Brain microvascular endothelial cell (primary cell): Measurements from ENCODE around the gene PHLDB2.

Experiments
- DNase-seq: peaks from one replicate; pipeline ENCODE4 v3.0.0-alpha.2; 2020
- H3K27ac ChIP-seq: fragments of 250-450 bp; sonication (Bioruptor Pico); 2 replicates; pipeline ENCODE4 v1.5.1; 2020; ENCODE audit warnings: mild to moderate bottlenecking, moderate library complexity
- H3K27me3 ChIP-seq: fragments of 250-450 bp; sonication (Bioruptor Pico); replicated peaks from 2 replicates; pipeline ENCODE4 v1.5.1; 2020; ENCODE audit warnings: mild to moderate bottlenecking
- H3K36me3 ChIP-seq: fragments of 250-450 bp; sonication (Bioruptor Pico); replicated peaks from 2 replicates; pipeline ENCODE4 v1.5.1; 2020; ENCODE audit warnings: mild to moderate bottlenecking
- H3K4me3 ChIP-seq: 2 replicates; pipeline ENCODE4 v1.5.1; 2011; ENCODE audit warnings: low read depth, mild to moderate bottlenecking, control low read depth, low read length, moderate library complexity
- in situ Hi-C: cut with HindIII; loops from 2 replicates; pipeline ENCODE4 v1.10.0; 2017; ENCODE audit warnings: low sequenced_read_pairs, low pct_ligation_motif_present
- TF ChIP-seq, protein P1 (sequence below): IDR thresholded peaks from 2 replicates; pipeline ENCODE4 v1.5.1; 2011; ENCODE audit warnings: low read depth, mild to moderate bottlenecking, moderate library complexity, low read length, control low read depth, inconsistent platforms; ENCODE audit errors: missing control alignments

The PHLDB2 gene

DNA sequence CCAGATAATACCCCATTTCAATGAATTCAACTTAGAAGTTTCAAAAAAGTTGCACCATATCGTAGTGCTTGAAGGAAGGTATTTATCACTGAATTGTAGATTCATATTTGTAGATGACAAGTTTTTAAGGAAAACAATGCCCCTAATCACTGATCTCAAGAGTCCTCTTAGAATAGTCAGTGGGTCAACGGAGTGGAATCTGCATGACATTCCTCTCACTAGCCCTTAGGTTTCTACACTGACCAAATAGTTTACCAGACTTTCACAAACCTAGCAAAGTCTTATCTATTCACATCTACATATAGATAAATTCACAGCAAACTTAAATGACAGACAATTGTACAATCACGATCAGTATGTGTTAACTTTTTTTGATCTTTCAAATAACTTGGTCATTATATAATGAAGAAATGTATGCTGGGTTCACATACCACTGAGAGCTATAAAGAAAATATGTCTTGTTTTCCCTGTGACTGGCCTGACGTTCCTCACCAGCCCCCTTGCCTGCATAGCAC lies 35.7 kb upstream of the PHLDB2 start:
- in situ Hi-C loops: no loop called here
- Histone ChIP-seq H3K4me3 (no peak overlapping the region), H3K27me3 (no peaks in the 10 kb centered on the region), H3K36me3 (no peaks in the 10 kb centered on the region), H3K27ac (peak overlapping the region; percentile 11)
- DNase-seq: peak; percentile 40
- TF ChIP-seq, protein P1, sequence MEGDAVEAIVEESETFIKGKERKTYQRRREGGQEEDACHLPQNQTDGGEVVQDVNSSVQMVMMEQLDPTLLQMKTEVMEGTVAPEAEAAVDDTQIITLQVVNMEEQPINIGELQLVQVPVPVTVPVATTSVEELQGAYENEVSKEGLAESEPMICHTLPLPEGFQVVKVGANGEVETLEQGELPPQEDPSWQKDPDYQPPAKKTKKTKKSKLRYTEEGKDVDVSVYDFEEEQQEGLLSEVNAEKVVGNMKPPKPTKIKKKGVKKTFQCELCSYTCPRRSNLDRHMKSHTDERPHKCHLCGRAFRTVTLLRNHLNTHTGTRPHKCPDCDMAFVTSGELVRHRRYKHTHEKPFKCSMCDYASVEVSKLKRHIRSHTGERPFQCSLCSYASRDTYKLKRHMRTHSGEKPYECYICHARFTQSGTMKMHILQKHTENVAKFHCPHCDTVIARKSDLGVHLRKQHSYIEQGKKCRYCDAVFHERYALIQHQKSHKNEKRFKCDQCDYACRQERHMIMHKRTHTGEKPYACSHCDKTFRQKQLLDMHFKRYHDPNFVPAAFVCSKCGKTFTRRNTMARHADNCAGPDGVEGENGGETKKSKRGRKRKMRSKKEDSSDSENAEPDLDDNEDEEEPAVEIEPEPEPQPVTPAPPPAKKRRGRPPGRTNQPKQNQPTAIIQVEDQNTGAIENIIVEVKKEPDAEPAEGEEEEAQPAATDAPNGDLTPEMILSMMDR: no peak

DNA sequence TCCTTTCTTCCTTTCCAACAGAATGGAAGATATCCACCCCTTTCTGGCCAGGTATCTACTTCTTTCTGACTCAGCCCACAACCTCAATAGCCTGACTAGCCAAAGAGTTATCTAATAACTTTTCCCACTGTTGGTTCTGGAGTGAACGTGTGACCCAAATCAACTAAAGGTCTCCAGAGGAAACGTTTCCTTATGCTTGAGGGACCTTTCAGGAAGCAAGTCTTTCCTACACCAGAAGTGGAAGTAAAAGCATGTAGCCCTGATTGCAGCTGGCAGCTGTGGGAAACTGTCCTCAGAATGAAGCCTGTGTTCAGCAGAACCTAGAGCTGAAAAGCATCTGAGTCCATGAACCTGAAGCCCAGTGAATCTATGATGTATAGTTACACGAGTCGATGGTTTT lies 34.7 kb upstream of the PHLDB2 start:
- no peaks in the 10 kb centered on the region for H3K27me3 ChIP-seq
- no peak overlapping the region for H3K27ac ChIP-seq
- TF ChIP-seq, protein P1: no peak
- in situ Hi-C loops: no loop called here
- no peak overlapping the region for H3K4me3 ChIP-seq
- no peaks in the 10 kb centered on the region for H3K36me3 ChIP-seq
- no peak for DNase-seq

DNA sequence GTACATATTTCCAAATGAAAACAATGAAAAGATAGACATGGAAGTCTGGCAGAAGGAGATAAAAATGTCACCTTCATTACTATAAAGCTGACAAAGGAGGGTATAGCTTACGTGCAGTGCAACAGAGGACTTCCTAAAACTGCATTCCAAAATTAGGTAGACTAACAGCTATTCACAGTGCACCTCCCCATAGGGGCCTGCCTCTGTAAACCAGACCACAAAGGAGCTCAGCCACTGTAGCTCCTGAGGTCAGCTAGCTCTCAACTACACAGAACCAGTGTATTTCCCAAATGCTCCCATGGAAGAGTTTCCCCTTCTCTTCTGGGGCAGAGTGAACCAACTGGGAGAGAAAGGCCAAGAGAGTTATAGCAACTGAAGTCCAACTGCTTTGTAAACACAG lies 31.2 kb upstream of the PHLDB2 start:
- Histone ChIP-seq H3K27ac (no peak overlapping the region), H3K4me3 (no peak overlapping the region), H3K27me3 (no peaks in the 10 kb centered on the region), H3K36me3 (no peaks in the 10 kb centered on the region)
- in situ Hi-C loops: no loop called here
- TF ChIP-seq, protein P1: no peak
- no peak for DNase-seq

DNA sequence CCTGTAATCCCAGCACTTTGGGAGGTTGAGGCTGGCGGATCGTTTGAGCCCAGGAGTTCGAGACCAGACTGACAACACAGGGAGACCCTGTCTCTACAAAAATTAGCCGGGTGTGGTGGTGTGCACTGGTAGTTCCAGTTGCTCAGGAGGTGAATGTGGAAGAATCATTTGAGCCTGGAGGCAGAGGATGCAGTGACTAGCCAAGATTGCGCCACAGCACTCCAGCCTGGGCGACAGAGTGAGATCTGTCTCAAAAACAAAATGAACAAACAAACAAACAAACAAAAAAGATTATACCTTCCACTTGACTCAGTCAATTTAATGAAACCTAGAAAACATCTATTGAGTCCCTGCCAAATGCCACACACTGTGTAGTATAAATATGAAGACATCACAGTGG lies 30.5 kb upstream of the PHLDB2 start:
- in situ Hi-C loops: no loop called here
- H3K36me3 ChIP-seq: no peaks in the 10 kb centered on the region
- no peak for DNase-seq

DNA sequence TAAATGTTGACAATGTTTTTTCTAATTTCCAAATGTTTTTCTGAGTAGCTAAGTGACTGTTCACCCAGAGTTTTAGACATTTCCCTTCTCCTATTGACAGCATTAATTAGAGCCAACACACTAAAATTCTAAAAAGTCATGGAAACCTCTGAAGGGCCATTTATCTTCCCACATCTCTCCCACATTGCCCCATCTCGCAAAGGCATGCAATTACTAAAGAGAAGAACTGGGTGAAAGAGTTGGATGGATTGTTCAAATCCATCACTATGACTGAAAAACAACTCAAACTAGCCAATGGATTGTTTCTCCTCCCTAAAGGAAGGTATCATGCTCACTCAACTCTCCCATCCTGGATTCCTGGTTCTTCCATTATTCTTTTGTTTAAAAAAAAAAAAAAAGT lies 30.0 kb upstream of the PHLDB2 start:
- Histone ChIP-seq H3K4me3 (no peak overlapping the region), H3K36me3 (no peaks in the 10 kb centered on the region), H3K27me3 (no peaks in the 10 kb centered on the region), H3K27ac (no peak overlapping the region)
- DNase-seq: no peak
- in situ Hi-C loops: no loop called here
- TF ChIP-seq, protein P1: no peak

More for the DNA sequence above, 30.5 kb upstream of the PHLDB2 start:
- H3K27me3 ChIP-seq: no peaks in the 10 kb centered on the region
- H3K27ac ChIP-seq: no peak overlapping the region
- no peak overlapping the region for H3K4me3 ChIP-seq
- TF ChIP-seq, protein P1: no peak

DNA sequence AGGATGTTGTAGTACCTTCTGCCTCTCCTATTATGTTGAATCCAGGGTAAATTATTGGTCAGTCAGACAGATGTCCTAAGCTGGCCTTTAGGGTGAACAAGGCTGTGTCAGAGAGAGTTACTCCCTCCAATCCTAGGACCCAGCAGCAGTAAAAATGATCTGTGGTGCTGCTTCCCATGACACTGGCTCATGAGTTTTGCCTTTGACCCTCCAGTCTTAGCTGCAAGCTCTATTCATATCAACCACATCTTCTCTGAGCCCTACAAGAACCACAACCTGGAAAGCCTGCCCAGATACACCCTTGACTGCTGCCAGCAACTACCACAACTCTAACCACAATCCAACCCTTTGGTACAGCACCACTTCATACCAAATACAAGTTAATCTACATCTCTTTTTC lies 27.2 kb upstream of the PHLDB2 start:
- no peak overlapping the region for H3K4me3 ChIP-seq
- in situ Hi-C loops: no loop called here
- no peaks in the 10 kb centered on the region for H3K27me3 ChIP-seq
- no peak for DNase-seq
- no peaks in the 10 kb centered on the region for H3K36me3 ChIP-seq
- H3K27ac ChIP-seq: no peak overlapping the region
- TF ChIP-seq, protein P1: no peak
